Umbilical cord (tissue), 2 donors: Measurements from ENCODE around the gene TSPAN18. TPM values are rescaled to one million over a fixed set of nuclear protein-coding genes. Genes with fewer than 3 reads are reported as not detected.
A peak's percentile ranks its signal among the peaks of the same experiment; 100 is the strongest.

Experiments
- DNase-seq: peaks from one replicate; pipeline ENCODE4 v3.0.0-alpha.2; 2015; ENCODE audit warnings: low spot score
- total RNA-seq: library from RNA; depleted of rRNA; stranded (reverse); fragments of >200 nt; gene quantifications from one replicate; pipeline ENCODE4 v1.2.3, GENCODE V29; 2014; ENCODE audit warnings: low replicate concordance; ENCODE audit not compliant: insufficient read depth

The TSPAN18 gene, protein sequence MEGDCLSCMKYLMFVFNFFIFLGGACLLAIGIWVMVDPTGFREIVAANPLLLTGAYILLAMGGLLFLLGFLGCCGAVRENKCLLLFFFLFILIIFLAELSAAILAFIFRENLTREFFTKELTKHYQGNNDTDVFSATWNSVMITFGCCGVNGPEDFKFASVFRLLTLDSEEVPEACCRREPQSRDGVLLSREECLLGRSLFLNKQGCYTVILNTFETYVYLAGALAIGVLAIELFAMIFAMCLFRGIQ
- total RNA-seq = 20.5 TPM

DNA sequence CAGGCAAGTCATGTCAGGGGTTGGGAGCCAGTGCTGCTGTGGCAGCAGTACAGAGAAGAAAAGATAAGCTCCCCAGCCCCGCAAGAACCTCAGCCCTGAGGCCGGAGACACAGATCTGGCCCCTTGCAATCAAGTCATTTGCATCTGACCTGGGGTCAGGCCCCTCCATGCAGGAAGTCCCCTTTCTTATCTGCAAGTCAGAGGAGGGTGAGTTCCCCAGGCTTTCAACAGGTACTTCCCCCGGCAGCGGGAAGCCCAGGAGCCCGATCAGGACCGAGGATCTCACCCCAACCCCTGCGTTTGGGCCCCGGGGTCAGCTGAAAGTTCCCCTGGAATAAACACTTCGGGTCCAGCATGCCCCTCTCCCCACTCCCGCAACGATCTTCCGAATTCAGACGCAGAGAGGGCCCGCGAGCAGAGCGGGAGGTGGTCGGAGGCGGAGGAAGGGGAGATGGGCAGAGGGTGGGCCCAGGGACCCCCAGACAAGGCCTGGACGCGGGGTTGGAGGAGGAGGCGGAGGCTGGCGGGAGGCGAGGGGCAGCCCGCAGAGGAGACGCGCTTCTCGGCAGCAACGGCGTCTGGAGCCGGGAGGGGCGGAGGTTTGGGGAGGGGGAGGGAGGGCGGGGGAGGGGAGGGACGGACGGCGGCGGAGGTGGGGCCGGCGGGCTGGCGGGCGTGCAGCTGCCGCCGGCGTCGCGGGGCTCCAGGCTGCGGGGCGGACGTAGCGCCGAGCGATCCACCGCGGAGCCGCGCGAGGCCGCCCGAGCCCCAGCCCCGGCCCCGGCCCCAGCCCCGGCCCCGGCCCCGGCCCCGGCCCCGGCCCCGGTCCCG lies at the start of gene TSPAN18:
Gene TSPAN18 (plus strand): TSS at position 680 of the 831 bp plus-strand sequence. CDS start 179,455 bp downstream, outside the sequence.
- DNase-seq = peak; percentile 50

DNA sequence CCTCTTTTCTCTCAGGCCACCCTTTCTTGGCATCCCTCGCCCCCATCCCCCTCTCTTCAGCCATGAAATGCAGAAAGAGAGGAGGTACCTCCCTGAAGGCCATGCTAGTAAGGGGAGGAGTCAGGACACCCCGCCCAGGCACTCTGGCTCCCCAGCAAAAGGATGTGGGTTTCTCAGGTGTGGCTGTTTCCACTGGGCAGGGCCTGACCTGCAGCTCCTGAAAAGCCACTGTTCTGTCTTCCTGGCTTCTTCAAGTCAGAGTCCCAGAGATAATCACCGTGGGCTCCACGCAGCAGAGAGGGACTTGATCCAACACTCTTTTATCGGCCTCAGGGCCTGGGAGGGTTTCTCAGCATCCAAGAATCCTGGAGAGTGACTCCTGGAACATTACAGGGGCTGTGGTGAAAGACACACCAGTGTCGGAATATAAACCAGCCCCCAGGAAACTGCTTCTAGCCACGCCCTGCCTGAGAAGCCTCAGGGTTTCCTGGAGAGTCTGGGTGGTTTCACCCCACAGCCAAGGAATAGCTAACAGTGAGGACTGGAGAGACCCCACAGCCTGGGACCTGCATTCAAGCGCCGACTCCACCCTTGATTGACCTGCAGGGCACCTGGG lies 45.7 kb upstream of the TSPAN18 start:
- DNase-seq = no peak

DNA sequence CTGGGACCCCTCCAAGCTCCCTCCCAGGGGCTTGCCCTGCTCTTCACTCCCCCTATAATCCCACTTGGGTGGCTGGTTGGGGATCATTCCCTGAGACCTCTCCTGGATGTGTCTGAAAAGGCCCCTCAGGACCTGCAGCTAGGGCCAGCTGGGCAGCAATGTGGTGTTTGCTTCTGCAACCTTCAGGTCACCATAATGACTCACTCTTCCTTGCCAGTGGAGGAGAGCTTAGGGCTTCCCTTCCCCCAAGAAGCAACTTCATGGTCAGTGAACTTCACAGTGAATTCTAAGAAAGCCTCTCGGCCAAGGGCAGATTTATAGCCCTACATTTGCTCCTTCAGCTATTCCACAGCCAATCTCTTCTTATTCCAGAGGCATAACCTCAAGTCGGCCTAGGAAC lies 45.1 kb upstream of the TSPAN18 start:
- no peak for DNase-seq

DNA sequence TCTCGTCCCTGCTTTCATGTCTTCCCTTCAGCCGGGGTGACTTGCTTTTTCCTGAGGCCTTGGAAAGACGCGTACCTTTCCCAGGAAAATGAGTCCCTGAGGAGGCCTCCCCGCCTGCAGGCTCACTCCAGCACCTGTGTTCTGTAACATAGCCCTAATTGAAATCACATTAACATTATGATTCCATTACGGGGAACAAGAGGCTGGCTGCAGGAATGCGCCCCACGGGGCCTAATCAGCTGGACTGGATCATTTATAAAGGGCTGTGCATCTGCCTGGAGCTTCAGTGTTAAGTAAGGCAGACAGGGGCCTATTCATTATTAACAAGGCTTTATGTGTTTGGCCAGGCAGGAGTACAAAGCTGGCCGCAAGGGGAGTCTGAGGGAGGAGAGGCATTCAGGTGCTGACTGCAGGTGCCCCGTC lies 41.9 kb upstream of the TSPAN18 start:
- no peak for DNase-seq

DNA sequence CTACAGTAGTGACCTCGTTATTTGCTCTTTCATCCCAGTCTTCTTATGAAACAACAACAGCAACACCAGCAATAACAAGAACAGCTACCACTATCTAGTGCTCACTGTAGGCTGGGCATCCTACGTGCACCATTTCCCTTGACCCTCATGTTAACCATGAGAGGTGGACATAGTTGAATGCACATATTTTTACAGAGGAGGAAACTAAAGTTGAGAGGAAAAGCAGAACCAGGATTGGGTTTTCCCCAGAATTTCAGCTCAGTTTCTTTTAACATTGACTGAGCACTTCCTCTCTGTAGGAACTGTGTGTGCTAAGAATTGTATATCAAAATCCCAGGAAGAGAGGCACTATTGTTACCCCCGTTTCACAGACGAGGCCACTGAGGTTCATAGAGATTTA lies 39.4 kb upstream of the TSPAN18 start:
- DNase-seq = no peak

DNA sequence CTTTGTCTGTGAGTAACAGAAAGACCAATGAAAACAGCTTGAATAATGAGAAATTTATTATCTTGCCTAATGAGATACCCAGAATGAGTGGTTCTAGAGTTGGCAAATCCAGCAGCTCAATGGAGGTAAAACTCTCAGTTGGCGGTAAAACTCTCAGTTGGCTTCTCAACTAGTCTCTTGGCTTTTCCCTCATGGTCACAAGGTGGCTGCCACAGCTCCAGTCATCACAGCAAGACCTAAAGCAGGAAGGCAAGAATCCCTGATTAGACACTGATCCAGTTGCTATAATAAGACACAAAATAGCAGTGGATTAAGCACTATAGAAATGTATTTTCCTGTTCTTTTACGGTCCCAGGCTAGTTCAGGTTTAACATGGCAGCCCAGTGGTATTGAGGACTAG lies 37.5 kb upstream of the TSPAN18 start:
- no peak for DNase-seq

DNA sequence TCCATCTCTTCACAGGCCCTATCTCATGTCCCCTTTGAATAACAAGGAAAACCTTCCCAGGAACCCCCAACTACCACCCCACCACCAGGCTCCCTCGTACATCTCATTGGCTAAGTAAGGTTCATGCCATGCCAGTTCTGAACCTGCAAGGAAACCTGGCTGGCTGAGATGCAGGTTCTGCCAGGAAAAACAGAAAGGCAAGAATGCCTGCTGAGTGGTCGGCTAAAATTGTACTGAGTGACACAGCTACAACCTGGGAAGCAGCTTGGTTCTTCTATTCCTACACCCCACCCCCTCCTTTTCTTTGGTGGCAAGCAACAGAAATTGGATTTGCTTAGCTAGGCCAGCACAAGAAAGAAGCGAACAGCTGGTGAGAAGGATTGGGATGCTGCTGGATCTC lies 36.1 kb upstream of the TSPAN18 start:
- DNase-seq = no peak

DNA sequence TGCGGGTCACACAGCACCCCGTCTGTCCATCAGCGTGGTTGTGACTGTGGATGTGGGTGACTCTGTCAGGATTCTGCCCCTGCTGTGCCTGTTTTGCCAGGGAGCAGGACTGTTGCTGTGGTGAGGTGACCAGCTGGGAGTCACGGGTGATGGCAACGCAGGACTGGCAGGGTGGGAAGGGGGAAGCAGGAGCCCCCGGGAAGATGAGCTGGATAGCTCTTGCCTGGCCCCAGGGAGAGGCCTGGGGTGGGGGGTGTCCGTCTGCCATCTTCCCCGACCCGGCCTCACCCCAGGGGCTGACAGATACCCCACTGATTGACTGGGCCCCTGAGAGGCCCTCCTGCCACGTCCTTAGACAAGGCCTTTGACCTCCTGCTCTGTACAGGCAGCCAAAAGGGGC lies 34.3 kb upstream of the TSPAN18 start:
- DNase-seq = no peak

DNA sequence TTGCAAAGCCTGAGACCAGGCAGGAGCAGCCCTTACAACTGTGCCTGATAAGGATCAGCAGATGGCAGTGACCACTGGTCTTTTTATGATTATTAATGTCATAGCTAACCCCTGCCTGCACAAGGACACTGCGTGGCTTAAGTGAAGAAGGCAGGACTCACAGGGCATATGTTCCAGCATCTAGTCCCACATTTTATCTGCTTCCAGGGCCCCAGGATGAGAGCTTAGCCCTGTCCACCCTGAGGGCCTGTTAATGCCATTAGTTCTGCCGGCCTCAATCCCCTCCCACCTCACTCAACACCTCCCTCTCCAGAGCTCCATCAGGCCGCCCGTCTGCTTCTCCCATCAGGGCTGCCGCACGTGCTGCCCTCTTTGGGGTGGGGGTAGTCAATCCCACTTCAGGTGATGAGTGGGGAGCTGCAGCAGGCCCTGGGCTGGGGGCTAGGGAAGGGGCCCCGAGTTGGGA lies 33.1 kb upstream of the TSPAN18 start:
- DNase-seq = no peak

DNA sequence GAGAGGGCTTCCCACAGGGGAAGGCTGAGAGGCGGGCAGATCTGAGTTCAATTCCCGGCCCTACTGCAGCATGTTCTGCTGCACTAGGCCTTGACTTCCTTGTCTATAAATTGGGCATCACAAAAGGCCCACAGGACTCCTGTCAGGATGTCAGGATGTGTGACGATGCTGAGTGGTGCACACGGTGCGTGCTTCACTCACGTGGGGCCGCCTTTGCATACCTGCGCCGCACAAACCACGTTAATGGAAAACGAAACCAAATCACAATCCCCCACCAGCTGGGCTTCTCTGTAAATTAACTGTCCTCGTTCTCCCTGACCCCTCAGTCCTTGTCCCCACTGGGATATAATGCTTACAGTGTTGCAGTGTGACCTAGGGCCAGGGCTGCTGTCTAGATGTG lies 32.3 kb upstream of the TSPAN18 start:
- no peak for DNase-seq

DNA sequence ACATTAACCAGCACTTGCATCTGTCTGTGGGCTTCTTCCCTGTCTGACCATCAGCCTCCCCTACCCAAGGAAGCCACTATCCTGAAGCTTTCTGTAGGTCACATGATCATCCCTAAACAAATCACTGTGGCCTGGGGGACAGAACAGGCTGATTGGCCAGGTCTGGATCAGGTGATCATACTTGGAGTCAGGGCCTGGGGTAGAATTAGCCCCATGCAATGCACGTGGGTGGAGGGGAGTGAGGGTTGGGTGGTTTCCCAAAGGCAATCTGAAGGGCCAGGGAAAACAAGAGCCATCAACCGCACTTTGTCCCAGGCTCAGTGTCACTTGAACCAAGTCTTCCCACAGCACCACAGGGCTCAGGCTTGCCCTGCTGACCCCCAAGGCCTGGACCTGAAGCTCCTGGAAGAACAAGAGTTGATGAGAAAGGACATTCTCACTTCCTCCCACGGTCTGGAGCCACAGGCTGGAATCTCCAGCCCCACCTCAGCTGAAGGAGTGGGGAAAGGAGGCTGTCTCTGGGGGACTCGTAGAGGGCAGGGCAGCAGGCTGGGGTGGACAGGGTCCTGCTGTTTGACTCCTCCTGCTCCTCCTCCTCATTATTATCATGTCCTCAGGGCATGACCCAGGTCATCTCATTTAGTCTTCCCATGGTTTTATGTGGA lies 31.5 kb upstream of the TSPAN18 start:
- DNase-seq = no peak

DNA sequence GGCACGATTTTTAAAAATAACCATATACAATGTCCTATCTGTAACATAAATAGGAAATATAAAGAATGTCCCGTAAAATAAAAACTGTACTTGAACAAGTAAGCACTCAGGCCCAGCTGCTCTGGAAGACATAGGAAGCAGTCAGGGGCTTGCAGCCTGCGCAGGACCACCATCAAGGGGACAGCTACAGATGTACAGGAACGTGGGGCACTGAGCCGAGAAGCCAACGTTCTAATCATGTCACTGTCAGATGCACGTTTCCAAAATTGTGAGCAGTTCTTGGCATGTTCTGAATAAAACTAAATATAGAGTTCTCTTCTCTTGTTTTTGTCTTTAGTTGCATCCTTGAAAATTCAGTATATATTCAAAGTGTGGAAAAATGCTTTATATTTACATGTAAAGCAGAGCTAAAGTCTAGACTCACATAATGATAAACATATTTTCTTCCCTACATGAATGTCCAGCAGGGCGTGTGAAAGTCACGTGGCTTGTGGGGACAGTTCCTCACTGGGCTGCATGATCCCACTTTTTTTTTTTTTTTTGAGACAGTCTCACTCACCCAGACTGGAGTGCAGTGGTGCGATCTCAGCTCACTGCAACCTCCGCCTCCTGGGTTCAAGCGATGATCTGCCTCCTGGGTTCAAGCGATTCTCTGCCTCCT lies 28.4 kb upstream of the TSPAN18 start:
- no peak for DNase-seq

DNA sequence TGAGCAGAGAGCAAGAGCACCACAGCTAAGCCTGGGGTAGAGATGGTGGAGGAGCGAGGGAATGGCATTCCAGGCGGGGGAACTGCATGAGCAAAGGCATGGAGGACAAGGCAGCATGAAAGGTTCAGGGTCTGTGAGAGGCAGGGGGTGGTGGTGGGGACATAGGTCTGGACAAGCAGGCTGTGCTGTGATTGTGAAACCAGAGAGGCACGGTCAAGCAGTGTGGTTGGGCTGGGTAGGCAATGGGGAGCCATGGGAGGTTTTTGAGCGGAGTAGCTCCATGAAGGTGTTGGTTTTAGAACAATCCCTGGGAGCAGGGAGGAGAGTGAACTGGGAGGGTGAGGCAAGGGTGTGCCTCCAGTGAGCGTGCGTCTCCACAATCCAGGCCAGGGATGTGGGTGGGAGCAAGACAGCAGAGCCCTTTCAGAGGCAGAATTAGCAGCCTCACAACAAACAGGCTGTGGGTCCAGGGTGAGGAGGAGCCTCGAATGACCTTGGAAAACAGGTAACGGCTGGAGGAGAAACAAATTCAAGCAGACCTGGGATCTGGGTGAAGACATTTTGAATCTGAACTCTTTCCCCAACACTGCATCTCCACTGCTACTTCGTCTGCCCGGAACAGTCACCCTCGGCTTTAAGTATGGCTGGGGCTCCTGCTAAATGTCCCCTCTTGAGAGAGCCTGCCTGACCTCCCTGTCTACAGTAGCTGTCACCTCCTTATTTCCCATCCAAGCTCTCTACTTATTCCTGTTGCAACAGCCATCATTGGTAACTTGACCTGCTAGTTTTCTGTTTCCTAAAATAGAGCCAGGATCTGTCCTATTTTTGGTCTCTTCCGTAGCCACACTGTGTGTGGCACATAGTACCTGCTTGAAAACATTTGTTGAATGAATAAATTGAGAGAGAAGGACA lies 27.0 kb upstream of the TSPAN18 start:
- no peak for DNase-seq

DNA sequence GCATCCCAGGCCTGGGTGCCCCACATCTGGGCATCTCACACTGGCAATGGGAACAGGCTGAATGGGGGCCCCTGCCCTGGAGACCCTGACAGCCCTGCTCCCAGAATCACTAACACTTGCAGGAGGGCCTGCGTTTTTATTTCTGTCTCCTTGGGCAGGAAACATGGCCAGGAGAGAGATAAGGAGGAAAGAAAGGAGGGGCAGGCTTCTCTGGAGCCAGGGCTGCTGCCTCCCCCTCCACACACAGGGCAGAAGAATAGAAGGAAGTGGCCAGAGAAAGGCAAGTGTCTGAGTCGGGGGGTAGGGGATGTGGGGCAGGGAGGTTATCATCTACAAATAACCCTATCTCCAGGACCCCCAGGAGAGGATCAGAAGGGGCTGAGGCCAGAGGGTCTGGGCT lies 25.5 kb upstream of the TSPAN18 start:
- DNase-seq = no peak

DNA sequence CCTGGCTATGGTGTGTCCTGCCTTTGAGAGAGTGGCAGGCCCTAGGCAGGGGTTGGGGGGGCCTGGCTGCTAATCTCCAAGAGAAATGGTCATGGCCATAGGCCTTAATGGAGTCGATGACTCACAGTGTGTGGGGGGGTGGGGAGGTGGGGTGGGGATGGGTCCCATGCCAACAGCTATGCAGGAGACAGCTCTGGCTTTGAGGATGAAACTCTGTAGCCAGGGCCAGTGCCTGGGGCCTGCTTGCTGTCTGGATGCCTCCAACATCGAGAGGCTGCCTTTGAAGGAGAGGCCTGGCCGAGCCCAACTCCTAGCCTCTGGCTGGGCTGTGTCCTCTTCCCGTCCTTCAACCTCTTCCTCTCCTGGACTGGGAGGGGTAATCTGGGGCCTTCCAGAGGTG lies 23.9 kb upstream of the TSPAN18 start:
- peak; percentile 38 for DNase-seq

DNA sequence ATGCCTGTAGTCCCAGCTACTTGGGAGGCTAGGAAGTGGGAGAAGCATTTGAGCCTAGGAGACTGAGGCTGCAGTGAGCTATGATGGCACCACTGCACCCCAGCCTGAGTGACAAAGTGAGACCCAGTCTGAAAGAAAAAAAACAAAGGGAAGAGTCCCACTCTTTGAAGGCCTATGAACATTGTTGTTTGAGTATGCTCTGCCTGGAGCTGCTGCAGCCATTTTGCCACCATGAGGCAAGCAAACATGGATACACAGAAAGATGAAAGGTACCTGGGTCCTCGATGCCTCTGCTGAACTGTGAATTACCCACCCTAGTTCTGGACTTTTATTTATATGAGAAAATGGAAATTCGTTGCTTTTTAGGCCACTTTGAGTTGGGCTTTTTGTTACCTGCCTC lies 19.7 kb upstream of the TSPAN18 start:
- no peak for DNase-seq

DNA sequence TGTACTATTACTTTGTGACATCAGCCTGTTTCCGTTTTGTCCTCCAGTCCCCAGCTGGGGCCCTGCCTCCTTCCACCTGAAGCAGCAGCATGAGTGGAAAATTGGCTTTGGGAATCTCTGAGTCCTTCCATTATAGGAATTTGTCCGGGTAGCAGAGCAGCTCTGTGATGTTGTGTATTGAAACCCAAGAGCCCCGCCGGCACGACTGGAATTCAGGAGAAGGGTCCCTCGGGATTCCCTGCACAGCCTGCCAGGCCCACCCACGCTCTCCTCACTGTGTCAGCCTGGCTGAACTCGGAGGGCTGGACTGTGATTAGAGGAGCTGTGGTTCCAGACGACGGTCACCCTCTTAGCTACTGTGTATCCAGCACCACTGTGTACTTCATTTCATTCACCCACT lies 18.8 kb upstream of the TSPAN18 start:
- DNase-seq = no peak

DNA sequence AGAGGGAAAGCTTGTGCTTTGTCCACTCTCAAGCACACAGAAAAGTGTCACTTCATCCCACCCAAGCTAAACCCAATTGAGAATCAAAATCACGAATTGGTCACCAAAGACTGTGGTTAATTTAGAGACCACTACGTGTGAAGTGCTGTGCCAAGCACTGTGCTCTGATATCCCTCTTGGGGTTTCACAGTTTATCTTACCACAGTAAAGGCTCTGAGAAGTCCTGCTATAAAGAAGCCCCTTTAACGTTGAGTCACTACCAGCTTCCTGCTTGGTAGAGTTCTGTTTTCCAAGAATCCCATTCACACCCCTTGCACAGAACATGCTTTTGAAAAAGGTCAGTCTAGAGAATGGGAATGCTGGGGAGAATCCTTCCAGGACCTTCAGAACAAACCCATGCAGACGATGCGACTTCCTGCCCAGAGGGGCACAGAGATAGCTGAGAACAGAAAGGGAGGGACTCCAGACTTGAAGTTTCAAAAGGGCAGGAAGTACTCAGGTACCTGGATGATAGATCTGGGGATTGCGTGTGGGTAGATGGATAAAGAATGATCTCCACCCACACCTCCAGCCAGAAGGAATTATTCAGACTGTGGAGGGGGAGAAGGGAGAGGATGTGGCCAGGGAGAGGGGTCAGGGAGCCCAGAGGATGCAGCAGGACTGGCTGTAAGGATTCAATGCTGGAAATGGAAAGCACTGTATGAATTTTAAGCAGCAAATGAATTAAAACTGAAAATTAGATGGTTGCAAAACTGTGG lies 18.1 kb upstream of the TSPAN18 start:
- no peak for DNase-seq

DNA sequence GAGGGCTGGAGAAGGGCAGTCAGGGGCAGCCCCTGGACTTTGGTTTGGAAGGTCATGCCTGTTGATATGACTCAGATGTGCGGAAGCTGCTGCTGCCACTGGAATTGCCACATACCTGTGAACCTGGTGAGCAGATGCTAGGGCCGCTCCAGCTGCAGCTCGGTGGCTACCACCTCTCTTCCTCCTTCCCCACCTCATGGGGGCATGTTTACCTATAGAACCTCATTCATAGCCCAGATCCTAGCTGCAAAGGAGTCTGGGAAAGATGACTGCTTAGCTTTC lies 17.5 kb upstream of the TSPAN18 start:
- no peak for DNase-seq

DNA sequence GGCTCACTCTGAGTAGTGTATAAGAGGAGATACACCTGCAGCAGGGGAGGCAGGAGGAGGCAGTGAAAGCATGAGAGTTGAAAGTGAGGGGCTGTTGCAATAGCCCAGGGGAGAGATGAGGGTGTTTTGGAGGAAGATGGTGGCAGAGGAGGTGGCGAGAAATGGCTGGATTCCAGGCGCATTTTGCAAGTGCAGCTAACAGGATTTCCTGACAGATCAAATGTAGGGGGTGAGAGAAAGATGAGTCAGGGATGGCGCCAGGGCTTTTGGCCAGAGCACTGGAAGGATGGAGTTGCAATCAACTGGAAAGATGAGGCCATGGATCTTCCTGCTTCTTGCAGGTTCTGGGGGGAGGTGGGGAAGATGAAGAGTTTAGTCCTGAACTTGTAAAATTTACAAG lies 16.8 kb upstream of the TSPAN18 start:
- no peak for DNase-seq
